Neuronal stem cell (in vitro differentiated cells): ENCODE results near the gene PADI3.

Source experiments
- DNase-seq: peaks from one replicate; pipeline ENCODE4 v3.0.0-alpha.2; 2013; ENCODE audit warnings: low spot score
- H2AFZ ChIP-seq: one replicate; pipeline ENCODE4 v1.6.1; 2013; ENCODE audit warnings: mild to moderate bottlenecking, low read length, inconsistent platforms
- H2AK5ac ChIP-seq: 2 replicates; pipeline ENCODE4 v1.6.1; 2013; ENCODE audit warnings: low read depth, mild to moderate bottlenecking, inconsistent platforms, low read length, moderate library complexity, mixed read lengths
- H2BK120ac ChIP-seq: 2 replicates; pipeline ENCODE4 v1.6.1; 2013; ENCODE audit warnings: low read depth, mild to moderate bottlenecking, inconsistent platforms, low read length, moderate library complexity, mixed read lengths
- H2BK12ac ChIP-seq: one replicate; pipeline ENCODE4 v1.6.1; 2013; ENCODE audit warnings: low read length, inconsistent platforms
- H2BK15ac ChIP-seq: 2 replicates; pipeline ENCODE4 v1.6.1; 2013; ENCODE audit warnings: mild to moderate bottlenecking, low read length, inconsistent platforms, mixed read lengths
- H2BK5ac ChIP-seq: one replicate; pipeline ENCODE4 v1.6.1; 2013; ENCODE audit warnings: inconsistent platforms, mild to moderate bottlenecking, low read length, moderate library complexity
- H3K14ac ChIP-seq: one replicate; pipeline ENCODE4 v1.6.1; 2013; ENCODE audit warnings: low read length, inconsistent platforms
- H3K18ac ChIP-seq: 2 replicates; pipeline ENCODE4 v1.6.1; 2013; ENCODE audit warnings: low read length, inconsistent platforms
- H3K23ac ChIP-seq: 2 replicates; pipeline ENCODE4 v1.6.1; 2013; ENCODE audit warnings: low read depth, mild to moderate bottlenecking, mixed read lengths, low read length, inconsistent platforms; ENCODE audit not compliant: poor library complexity
- H3K27ac ChIP-seq: replicated peaks from 3 replicates; pipeline ENCODE4 v1.5.1; 2013; ENCODE audit warnings: low read length, inconsistent platforms
- H3K27me3 ChIP-seq, 3 experiments: 2 replicates each; pipeline ENCODE4 v1.6.1; 2013; ENCODE audit warnings: low read length in 3 of 3, mild to moderate bottlenecking in 2 of 3, inconsistent platforms in 1 of 3, low read depth in 1 of 3, mixed read lengths in 1 of 3, moderate library complexity in 1 of 3; ENCODE audit not compliant: control insufficient read depth in 3 of 3, insufficient read depth in 3 of 3
- H3K36me3 ChIP-seq, 2 donors: replicated peaks in 1 of 2; 2 replicates each; pipeline ENCODE4 v1.6.1; 2013; ENCODE audit warnings: low read length in 2 of 2; ENCODE audit not compliant: control insufficient read depth in 2 of 2, insufficient read depth in 2 of 2
- H3K4ac ChIP-seq: 2 replicates; pipeline ENCODE4 v1.6.1; 2013; ENCODE audit warnings: inconsistent platforms, mild to moderate bottlenecking, low read length, moderate library complexity
- H3K4me1 ChIP-seq, 2 donors: 1 replicate in 1 of 2; 2 replicates in 1 of 2; pipeline ENCODE4 v1.6.1; 2013; ENCODE audit warnings: low read length in 2 of 2, low read depth in 1 of 2; ENCODE audit not compliant: control insufficient read depth in 2 of 2, insufficient read depth in 1 of 2
- H3K4me2 ChIP-seq: one replicate; pipeline ENCODE4 v1.6.1; 2013; ENCODE audit warnings: mild to moderate bottlenecking, low read length, inconsistent platforms; ENCODE audit not compliant: insufficient read depth, poor library complexity, severe bottlenecking
- H3K4me3 ChIP-seq, 2 donors: 2 replicates each; pipeline ENCODE4 v1.5.1; 2013; ENCODE audit warnings: low read length in 2 of 2, mild to moderate bottlenecking in 2 of 2, inconsistent platforms in 1 of 2, moderate library complexity in 1 of 2
- H3K79me1 ChIP-seq: one replicate; pipeline ENCODE4 v1.6.1; 2013; ENCODE audit warnings: low read depth, mild to moderate bottlenecking, inconsistent platforms, low read length, moderate library complexity
- H3K9ac ChIP-seq: one replicate; pipeline ENCODE4 v1.6.1; 2013; ENCODE audit warnings: mild to moderate bottlenecking, low read depth, low read length, inconsistent platforms; ENCODE audit not compliant: poor library complexity
- H3K9me3 ChIP-seq, 2 donors: replicated peaks in 1 of 2; 2 replicates each; pipeline versions ENCODE3 to v1.6.1; 2013; ENCODE audit warnings: low read length in 2 of 2, mild to moderate bottlenecking in 2 of 2, inconsistent platforms in 1 of 2, low read depth in 1 of 2, mixed read lengths in 1 of 2, moderate library complexity in 1 of 2; ENCODE audit not compliant: control insufficient read depth in 2 of 2, insufficient read depth in 1 of 2
- H4K8ac ChIP-seq: one replicate; pipeline ENCODE4 v1.6.1; 2013; ENCODE audit warnings: low read depth, mild to moderate bottlenecking, inconsistent platforms, low read length, moderate library complexity
- H4K91ac ChIP-seq: one replicate; pipeline ENCODE4 v1.6.1; 2013; ENCODE audit warnings: low read length, low read depth, mild to moderate bottlenecking, inconsistent platforms; ENCODE audit not compliant: poor library complexity
- WGBS, 2 donors: extraction: QIAGEN DNeasy Blood & Tissue Kit; methylation state at CpG; one replicate each; pipeline ENCODE4 v1.1.7; 2013; ENCODE audit warnings: missing lambda C conversion rate in 2 of 2, mixed read lengths in 1 of 2; ENCODE audit not compliant: insufficient read length in 2 of 2, insufficient replicate concordance in 1 of 2; ENCODE audit errors: extremely low coverage in 2 of 2; 5-methylcytosine and 5-hydroxymethylcytosine counted together

Gene PADI3

GRCh38 chr1:17290553-17290952 lies 41.7 kb downstream of the PADI3 start:
- Histone ChIP-seq H3K4me2 (no peak overlapping the region), H4K91ac (no peak overlapping the region), H3K18ac (no peak overlapping the region), H3K27ac (no peak overlapping the region), H3K27me3 (peaks cover 0 to 3% (median 0%) of the 10 kb centered on the region in 3 experiments), H3K9ac (no peak overlapping the region), H3K4ac (no peak overlapping the region), H3K36me3 (no peaks in the 10 kb centered on the region), H2BK12ac (no peak overlapping the region), H3K23ac (no peak overlapping the region), H2AK5ac (no peak overlapping the region), H3K9me3 (no peaks in the 10 kb centered on the region), H3K79me1 (no peaks in the 10 kb centered on the region), H2AFZ (no peak overlapping the region), H4K8ac (no peak overlapping the region), H2BK15ac (no peak overlapping the region), H2BK120ac (no peak overlapping the region), H3K14ac (no peak overlapping the region), H3K4me1 (peaks cover 0 to 2% of the 10 kb centered on the region in 2 donors), H3K4me3 (no peak overlapping the region), H2BK5ac (no peak overlapping the region)
- no CpG with 5 or more reads among the region's 3 CpGs for WGBS, 2 donors
- DNase-seq, result no peak

DNA sequence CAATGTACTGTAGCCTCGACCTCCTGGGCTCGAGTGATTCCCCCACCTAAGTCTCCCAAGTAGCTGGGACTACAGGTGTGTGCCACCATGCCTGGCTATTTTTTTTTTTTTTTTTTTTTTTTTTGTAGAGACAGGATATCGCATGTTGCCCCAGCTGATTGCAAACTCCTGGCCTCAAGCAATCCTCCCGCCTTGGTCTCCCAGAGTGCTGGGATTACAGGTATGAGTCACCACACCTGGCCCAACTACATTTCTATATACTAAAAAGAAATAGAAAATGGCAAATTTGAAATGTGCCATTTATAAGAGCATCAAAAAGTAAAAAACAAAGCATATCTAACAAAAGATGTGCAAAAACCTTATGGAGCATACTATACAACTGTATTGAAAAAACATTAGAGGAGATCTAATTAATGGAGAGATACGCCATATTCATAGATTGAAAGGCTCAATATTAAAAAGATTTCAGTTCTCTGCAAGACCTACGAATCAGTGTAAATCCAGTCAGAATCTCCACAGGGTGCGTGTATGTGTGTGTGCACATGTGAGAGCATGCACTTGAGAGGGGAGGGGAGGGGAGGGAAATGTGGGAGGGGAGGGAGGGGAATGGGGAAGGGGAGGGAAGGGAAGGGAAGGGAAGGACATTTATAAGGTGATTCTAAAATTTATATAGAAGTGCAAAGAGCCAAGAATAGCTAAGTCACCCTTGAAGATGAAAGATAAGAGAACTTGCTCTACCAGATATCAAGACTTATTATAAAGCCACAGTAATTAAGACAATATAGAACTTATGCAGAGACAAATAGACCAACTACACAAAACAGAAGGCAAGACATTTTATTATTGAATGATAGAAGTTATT lies 43.6 kb downstream of the PADI3 start:
- no peak overlapping the region for H2BK5ac ChIP-seq
- H4K91ac ChIP-seq, result no peak overlapping the region
- H2BK12ac ChIP-seq, result no peak overlapping the region
- no peaks in the 10 kb centered on the region for H3K9me3 ChIP-seq
- peaks cover 0 to 3% (median 0%) of the 10 kb centered on the region in 3 experiments for H3K27me3 ChIP-seq
- no peak overlapping the region for H3K23ac ChIP-seq
- no peak for DNase-seq
- H3K36me3 ChIP-seq, result no peaks in the 10 kb centered on the region
- H3K4me3 ChIP-seq, result no peak overlapping the region
- no peak overlapping the region for H4K8ac ChIP-seq
- H3K4me1 ChIP-seq, result peaks cover 0 to 1% of the 10 kb centered on the region in 2 donors
- no peak overlapping the region for H2AK5ac ChIP-seq
- H2AFZ ChIP-seq, result no peak overlapping the region
- H3K18ac ChIP-seq, result no peak overlapping the region
- H3K79me1 ChIP-seq, result no peaks in the 10 kb centered on the region
- H3K4me2 ChIP-seq, result no peak overlapping the region
- H2BK15ac ChIP-seq, result no peak overlapping the region
- H2BK120ac ChIP-seq, result no peak overlapping the region
- H3K27ac ChIP-seq, result no peak overlapping the region
- H3K4ac ChIP-seq, result no peak overlapping the region
- WGBS, 2 donors, result no CpG with 5 or more reads among the region's 7 CpGs
- no peak overlapping the region for H3K9ac ChIP-seq
- no peak overlapping the region for H3K14ac ChIP-seq

GRCh38 chr1:17293681-17294425 lies 45.0 kb downstream of the PADI3 start:
- no peak overlapping the region for H3K9ac ChIP-seq
- H3K4me1 ChIP-seq, result no peaks in the 10 kb centered on the region
- H3K18ac ChIP-seq, result no peak overlapping the region
- no peak overlapping the region for H2BK120ac ChIP-seq
- no peaks in the 10 kb centered on the region for H3K9me3 ChIP-seq
- H3K36me3 ChIP-seq, result no peaks in the 10 kb centered on the region
- no peak overlapping the region for H4K8ac ChIP-seq
- H3K4ac ChIP-seq, result no peak overlapping the region
- WGBS, 2 donors, result no CpG with 5 or more reads among the region's 14 CpGs
- H3K79me1 ChIP-seq, result no peaks in the 10 kb centered on the region
- no peak overlapping the region for H3K14ac ChIP-seq
- H3K4me3 ChIP-seq, result no peak overlapping the region
- H3K23ac ChIP-seq, result no peak overlapping the region
- no peak overlapping the region for H3K4me2 ChIP-seq
- no peak for DNase-seq
- peaks cover 0 to 5% (median 0%) of the 10 kb centered on the region in 3 experiments for H3K27me3 ChIP-seq
- H2AFZ ChIP-seq, result no peak overlapping the region
- no peak overlapping the region for H4K91ac ChIP-seq
- H2BK12ac ChIP-seq, result no peak overlapping the region
- H2BK15ac ChIP-seq, result no peak overlapping the region
- H3K27ac ChIP-seq, result no peak overlapping the region
- no peak overlapping the region for H2AK5ac ChIP-seq
- H2BK5ac ChIP-seq, result no peak overlapping the region

- Histone ChIP-seq H2BK5ac (no peak overlapping the region), H3K27ac (no peak overlapping the region), H3K9ac (no peak overlapping the region), H3K18ac (no peak overlapping the region), H2AFZ (no peak overlapping the region), H3K14ac (no peak overlapping the region), H2AK5ac (no peak overlapping the region), H2BK15ac (no peak overlapping the region), H3K27me3 (peaks cover 0 to 5% (median 0%) of the 10 kb centered on the region in 3 experiments), H3K36me3 (no peaks in the 10 kb centered on the region), H3K4me2 (no peak overlapping the region), H3K4ac (no peak overlapping the region), H3K4me1 (no peaks in the 10 kb centered on the region), H4K8ac (no peak overlapping the region), H3K79me1 (no peaks in the 10 kb centered on the region), H4K91ac (no peak overlapping the region), H2BK12ac (peak overlapping the region; percentile 65), H3K4me3 (no peak overlapping the region), H3K9me3 (no peaks in the 10 kb centered on the region), H2BK120ac (no peak overlapping the region), H3K23ac (no peak overlapping the region)
- WGBS, 2 donors, result no CpG with 5 or more reads among the region's 4 CpGs
- DNase-seq, result no peak
Measured at GRCh38 chr1:17295292-17295691, 46.4 kb downstream of the PADI3 start.
